Measurements from ENCODE around the gene LSP1. TPM values are rescaled to one million over a fixed set of nuclear protein-coding genes. Genes with fewer than 3 reads are reported as not detected.

Gene LSP1
- total RNA-seq, 2 donors from 2014 or later, result 6.7 to 11.6 TPM

DNA sequence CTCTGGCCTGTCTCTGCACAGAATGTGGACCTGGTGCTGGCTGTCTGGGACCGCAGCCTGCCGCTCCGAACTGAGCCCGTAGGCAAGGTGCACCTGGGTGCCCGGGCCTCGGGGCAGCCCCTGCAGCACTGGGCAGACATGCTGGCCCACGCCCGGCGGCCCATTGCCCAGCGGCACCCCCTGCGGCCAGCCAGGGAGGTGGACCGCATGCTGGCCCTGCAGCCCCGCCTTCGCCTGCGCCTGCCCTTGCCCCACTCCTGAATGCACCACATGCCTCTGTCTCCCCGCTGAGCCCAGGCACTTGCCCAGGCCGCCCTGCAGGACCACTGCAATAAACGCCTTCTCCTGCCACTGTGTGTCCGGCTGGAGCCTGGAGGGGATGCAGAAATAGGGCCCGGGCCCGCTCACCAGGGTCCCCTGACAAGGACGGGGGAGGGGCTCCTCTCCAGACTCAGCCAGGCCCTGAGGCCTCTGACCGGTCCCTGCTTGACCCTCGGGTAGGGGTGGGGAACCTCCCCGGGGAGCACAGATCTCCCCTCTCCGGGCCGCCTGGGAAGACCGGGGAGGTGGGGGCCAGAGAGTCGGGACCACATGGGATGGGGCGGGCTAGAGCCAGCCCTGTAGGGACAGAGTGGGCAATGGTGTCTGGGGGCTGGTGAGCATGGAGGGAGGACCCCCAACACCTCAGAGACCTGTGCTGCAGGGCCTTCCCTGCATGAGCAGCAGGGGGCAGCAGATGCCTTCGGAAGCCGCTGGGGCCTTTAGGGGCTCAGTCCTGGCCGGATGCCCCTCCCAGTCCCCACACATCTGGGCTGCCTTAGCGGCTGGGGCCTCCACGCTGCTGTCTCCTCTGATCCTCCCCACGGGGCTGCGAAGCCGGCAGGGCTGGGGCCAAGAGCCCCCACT lies 15.5 kb upstream of the LSP1 start:
- intact Hi-C loops (cut with DNase I), result loop anchor here (5.0 kb wide), 2 partner anchors 45 to 315 kb away; no protein-coding TSS in a partner anchor
- WGBS, result 56% methylated on average over 33 of the region's 38 CpGs
- Histone ChIP-seq H3K9me3 (no peaks in the 10 kb centered on the region), H3K27me3 (replicated peaks; ENCODE audit: insufficient read depth) (no peaks in the 10 kb centered on the region), H3K36me3 (no peaks in the 10 kb centered on the region), H3K4me3 (no peak overlapping the region), H3K27ac (no peak overlapping the region), H3K4me1 (replicated peaks) (peaks cover 5% of the 10 kb centered on the region)
- no peak for TF ChIP-seq POLR2AphosphoS5 (IDR thresholded peaks at IDR 0.05)
- TF ChIP-seq, protein P1, sequence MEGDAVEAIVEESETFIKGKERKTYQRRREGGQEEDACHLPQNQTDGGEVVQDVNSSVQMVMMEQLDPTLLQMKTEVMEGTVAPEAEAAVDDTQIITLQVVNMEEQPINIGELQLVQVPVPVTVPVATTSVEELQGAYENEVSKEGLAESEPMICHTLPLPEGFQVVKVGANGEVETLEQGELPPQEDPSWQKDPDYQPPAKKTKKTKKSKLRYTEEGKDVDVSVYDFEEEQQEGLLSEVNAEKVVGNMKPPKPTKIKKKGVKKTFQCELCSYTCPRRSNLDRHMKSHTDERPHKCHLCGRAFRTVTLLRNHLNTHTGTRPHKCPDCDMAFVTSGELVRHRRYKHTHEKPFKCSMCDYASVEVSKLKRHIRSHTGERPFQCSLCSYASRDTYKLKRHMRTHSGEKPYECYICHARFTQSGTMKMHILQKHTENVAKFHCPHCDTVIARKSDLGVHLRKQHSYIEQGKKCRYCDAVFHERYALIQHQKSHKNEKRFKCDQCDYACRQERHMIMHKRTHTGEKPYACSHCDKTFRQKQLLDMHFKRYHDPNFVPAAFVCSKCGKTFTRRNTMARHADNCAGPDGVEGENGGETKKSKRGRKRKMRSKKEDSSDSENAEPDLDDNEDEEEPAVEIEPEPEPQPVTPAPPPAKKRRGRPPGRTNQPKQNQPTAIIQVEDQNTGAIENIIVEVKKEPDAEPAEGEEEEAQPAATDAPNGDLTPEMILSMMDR (IDR thresholded peaks at IDR 0.05), result peak; percentile 54 to 84 (median 64)
- DNase-seq (ENCODE audit: low spot score), result no peak

DNA sequence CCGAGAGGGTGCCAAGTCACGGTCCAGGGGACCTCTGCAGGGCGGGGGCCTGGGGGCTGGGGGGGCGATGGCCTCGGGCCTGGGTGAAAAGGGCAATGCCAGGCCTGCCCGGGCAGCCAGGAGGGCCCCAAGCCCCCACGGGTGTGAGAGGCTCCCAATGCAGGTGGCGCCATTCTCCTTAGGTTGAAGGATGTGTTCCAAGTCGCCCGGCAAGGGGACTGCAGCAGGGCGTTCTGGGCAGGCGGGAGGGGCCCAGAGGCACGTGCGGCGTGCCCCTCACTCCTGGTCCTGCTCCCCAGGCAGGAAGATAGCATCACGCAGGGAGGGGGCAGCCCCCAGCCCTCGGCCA lies 14.8 kb upstream of the LSP1 start:
- no peak overlapping the region for H3K27ac ChIP-seq

DNA sequence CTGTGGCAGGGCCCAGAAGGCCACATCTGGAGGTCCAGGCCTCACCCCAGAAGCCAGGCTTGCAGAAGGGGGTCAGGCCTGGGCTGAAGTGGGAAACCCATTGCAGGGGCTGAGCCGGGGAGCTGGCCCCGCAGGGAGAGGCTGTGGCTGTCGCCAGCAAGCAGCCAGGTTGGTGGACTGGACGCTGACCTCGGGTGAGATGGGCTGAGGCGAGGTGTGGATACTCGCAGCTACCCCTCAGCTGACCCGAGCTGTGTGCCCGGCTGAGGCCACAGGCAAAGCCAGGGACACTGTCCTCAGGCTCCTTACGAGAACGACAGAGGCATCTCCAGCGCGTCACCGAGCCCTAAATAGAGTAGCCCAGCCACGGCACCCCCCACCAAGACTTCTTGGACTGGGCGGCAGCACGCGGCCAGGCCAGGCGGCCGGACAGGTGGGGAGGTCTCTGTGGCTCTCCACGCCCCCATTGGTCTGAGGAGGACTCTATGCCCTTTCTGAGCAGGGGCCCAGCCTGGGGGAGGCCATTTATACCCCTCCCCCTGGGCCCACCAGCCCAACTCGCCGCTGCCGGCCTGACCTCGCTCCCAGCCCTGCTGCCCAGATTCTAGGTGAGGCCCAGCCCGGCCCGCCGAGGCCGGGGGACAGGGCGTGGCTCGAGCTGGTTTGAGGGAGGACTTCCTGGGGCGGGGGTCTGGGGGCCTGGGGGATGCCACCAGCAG lies 14.3 kb upstream of the LSP1 start, which contains the start of gene TNNI2:
TNNI2 (plus strand) TSS at position 556 of the 719 bp plus-strand sequence. CDS start 716 bp downstream, outside the sequence.
- 86% methylated on average over 31 of the region's 32 CpGs for WGBS
- intact Hi-C loops (cut with DNase I), result loop anchor here (5.0 kb wide), 2 partner anchors 44 to 314 kb away; no protein-coding TSS in a partner anchor
- H3K4me1 ChIP-seq (replicated peaks), result no peaks in the 10 kb centered on the region
- no peak for DNase-seq (ENCODE audit: low spot score)
- H3K27ac ChIP-seq, result no peak within 1 kb of the TSS
- no peaks in the 10 kb centered on the region for H3K36me3 ChIP-seq
- no peak within 1 kb of the TSS for H3K4me3 ChIP-seq
- no peak for TF ChIP-seq POLR2A (IDR thresholded peaks at IDR 0.05)
- TF ChIP-seq POLR2AphosphoS5 (IDR thresholded peaks at IDR 0.05), result no peak
- TF ChIP-seq, protein P1 (IDR thresholded peaks at IDR 0.05), result no peak
- H3K27me3 ChIP-seq (replicated peaks; ENCODE audit: insufficient read depth), result no peaks in the 10 kb centered on the region
- no peaks in the 10 kb centered on the region for H3K9me3 ChIP-seq

More for the DNA sequence above, 14.8 kb upstream of the LSP1 start:
- TF ChIP-seq POLR2A (IDR thresholded peaks at IDR 0.05), result no peak
- TF ChIP-seq, protein P1 (IDR thresholded peaks at IDR 0.05), result no peak
- no peak for TF ChIP-seq POLR2AphosphoS5 (IDR thresholded peaks at IDR 0.05)
- DNase-seq (ENCODE audit: low spot score), result no peak
- no peak overlapping the region for H3K4me3 ChIP-seq
- H3K9me3 ChIP-seq, result no peaks in the 10 kb centered on the region
- no peaks in the 10 kb centered on the region for H3K36me3 ChIP-seq
- H3K4me1 ChIP-seq (replicated peaks), result no peaks in the 10 kb centered on the region
- WGBS, result 57% methylated on average over 14 of the region's 17 CpGs
- intact Hi-C loops (cut with DNase I), result loop anchor here (5.0 kb wide), 2 partner anchors 44 to 314 kb away; no protein-coding TSS in a partner anchor
- H3K27me3 ChIP-seq (replicated peaks; ENCODE audit: insufficient read depth), result no peaks in the 10 kb centered on the region

DNA sequence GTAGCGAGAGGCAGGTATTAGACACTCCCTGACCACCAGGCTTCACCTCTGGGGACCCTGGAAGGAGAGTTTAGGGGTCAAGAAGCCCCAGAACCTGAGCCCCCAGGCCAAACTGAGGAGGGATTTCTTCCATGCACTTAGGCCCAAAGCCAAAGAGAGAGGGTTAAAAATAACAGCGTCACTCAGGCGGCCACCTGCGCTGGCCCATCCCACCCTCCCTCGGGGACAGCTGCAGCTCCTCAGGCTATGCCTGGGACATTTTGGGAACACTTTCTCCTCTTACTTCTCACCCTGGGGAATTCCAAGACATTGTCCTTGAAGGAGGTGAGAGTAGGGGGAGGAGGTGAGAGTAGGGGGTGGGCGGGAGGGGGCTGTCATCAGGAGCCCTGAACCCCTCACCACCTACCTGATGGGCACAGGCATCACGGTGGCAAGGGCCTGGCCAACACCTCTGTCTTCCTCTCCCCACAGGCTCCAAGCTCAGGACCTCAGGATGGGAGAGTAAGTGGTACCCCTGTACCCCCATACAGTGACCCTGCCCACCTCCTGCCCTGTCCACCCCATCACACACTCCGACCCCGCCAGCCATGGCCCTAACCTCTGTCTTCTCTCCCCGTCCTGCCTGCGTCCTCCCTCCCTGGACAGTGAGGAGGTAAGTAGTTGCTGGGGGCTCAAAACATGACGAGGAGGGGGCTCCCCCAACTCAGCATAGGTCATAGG lies 13.5 kb upstream of the LSP1 start:
- DNase-seq (ENCODE audit: low spot score), result no peak
- TF ChIP-seq POLR2AphosphoS5 (IDR thresholded peaks at IDR 0.05), result no peak
- TF ChIP-seq, protein P1 (IDR thresholded peaks at IDR 0.05), result no peak
- no peak for TF ChIP-seq POLR2A (IDR thresholded peaks at IDR 0.05)
- no peaks in the 10 kb centered on the region for H3K4me1 ChIP-seq (replicated peaks)
- no peak overlapping the region for H3K4me3 ChIP-seq
- no peaks in the 10 kb centered on the region for H3K27me3 ChIP-seq (replicated peaks; ENCODE audit: insufficient read depth)
- H3K9me3 ChIP-seq, result no peaks in the 10 kb centered on the region
- 74% methylated on average over 12 of the region's 12 CpGs for WGBS
- H3K36me3 ChIP-seq, result no peaks in the 10 kb centered on the region
- intact Hi-C loops (cut with DNase I), result loop anchor here (5.0 kb wide), 2 partner anchors 43 to 313 kb away; no protein-coding TSS in a partner anchor
- no peak overlapping the region for H3K27ac ChIP-seq
